ENCODE results near the gene CAMK4. TPM values are rescaled to one million over a fixed set of nuclear protein-coding genes. Genes with fewer than 3 reads are reported as not detected.
A peak's percentile ranks its signal among the peaks of the same experiment; 100 is the strongest.

Gene CAMK4
- 5.8 to 10.6 TPM (median 7.4 TPM) in 3 replicates for total RNA-seq (2021)
- percentile 50 among the genes with signal in this experiment for Bru-seq, nascent RNA
- long read RNA-seq, experiment 1, full-length matches to known transcripts = 14 of 22 reads
- long read RNA-seq, experiment 1, partial matches to known transcripts = 1 of 22 reads
- long read RNA-seq, experiment 1, other reads (novel, unspliced or antisense) = 7 of 22 reads
- long read RNA-seq, experiment 2, full-length matches to known transcripts = 3 of 5 reads
- long read RNA-seq, experiment 2, partial matches to known transcripts = 0 of 5 reads
- long read RNA-seq, experiment 2, other reads (novel, unspliced or antisense) = 2 of 5 reads
- long read RNA-seq, experiment 3 = 0 reads

GRCh38 chr5:111223787-111224560 lies at the start of gene CAMK4:
TSS of gene CAMK4 (plus strand) at chr5:111224384. CDS start at chr5:111224484, 100 bp downstream.
- no peaks in the 10 kb centered on the region for H3K36me3 Mint-ChIP-seq
- H3K27ac Mint-ChIP-seq = no peak within 1 kb of the TSS
- H3K9me3 Mint-ChIP-seq = no peaks in the 10 kb centered on the region
- peaks cover 47% of the 10 kb centered on the region for H3K4me1 Mint-ChIP-seq
- ChIA-PET POLR2A (interaction anchor here (0.6 to 0.8 kb wide), 2 partner anchors 9 to 12 kb away, joined by 3 read pairs; no protein-coding TSS in a partner anchor), CTCF (interaction anchor here (0.5 to 3.5 kb wide), 5 partner anchors 55 to 308 kb away, joined by 3 to 14 read pairs (median 5); no protein-coding TSS in a partner anchor)
- H3K4me3 Mint-ChIP-seq = peak within 1 kb of the TSS; percentile 82
- H3K27me3 Mint-ChIP-seq (ENCODE audit: low read depth) = peaks cover 31% of the 10 kb centered on the region
- ATAC-seq (peak; percentile 87), DNase-seq (ENCODE audit: low spot score) (peak; percentile 80)
- no peak for TF ChIP-seq RELA (CRISPR knock-in tag; IDR thresholded peaks at IDR 0.05; ENCODE audit: borderline replicate concordance)
- no peak for TF ChIP-seq AR (CRISPR knock-in tag; IDR thresholded peaks at IDR 0.05)
- TF ChIP-seq SMAD4 (CRISPR knock-in tag; IDR thresholded peaks at IDR 0.05) = no peak
- no peak; the same call in 1 of the 2 replicates for TF ChIP-seq ELF4 (CRISPR knock-in tag; IDR thresholded peaks at IDR 0.05; ENCODE audit: low read depth)
- no peak for TF ChIP-seq GABPB1 (CRISPR knock-in tag; IDR thresholded peaks at IDR 0.05)
- 0 out of 2 replicates have a peak, but pooled peaks have one; percentile 8 for TF ChIP-seq NR2C2 (CRISPR knock-in tag; IDR thresholded peaks at IDR 0.05)
- TF ChIP-seq ZNF512 (CRISPR knock-in tag; IDR thresholded peaks at IDR 0.05; ENCODE audit: borderline replicate concordance) = 0 out of 2 replicates have a peak, but pooled peaks have one; percentile 51
- TF ChIP-seq CBFB (CRISPR knock-in tag; IDR thresholded peaks at IDR 0.05; ENCODE audit: low read depth) = peak; percentile 49; the same call in 1 of the 2 replicates
- TF ChIP-seq NFE2L1 (CRISPR knock-in tag; IDR thresholded peaks at IDR 0.05) = no peak
- TF ChIP-seq SP1 (CRISPR knock-in tag; conservative IDR thresholded peaks at IDR 0.05) = peak; percentile 77
- peak; percentile 51; the same call in 1 of the 2 replicates for TF ChIP-seq KAT7 (CRISPR knock-in tag; IDR thresholded peaks at IDR 0.05; ENCODE audit: borderline replicate concordance)
- no peak for TF ChIP-seq OVOL2 (CRISPR knock-in tag; IDR thresholded peaks at IDR 0.05; ENCODE audit: borderline replicate concordance)
- peak; percentile 44; the same call in 1 of the 2 replicates for TF ChIP-seq TP53 (CRISPR knock-in tag; IDR thresholded peaks at IDR 0.05)
- TF ChIP-seq FOXK1 (CRISPR knock-in tag; IDR thresholded peaks at IDR 0.05) = peak; percentile 56; the same call in 1 of the 2 replicates
- TF ChIP-seq ZNF532 (CRISPR knock-in tag; IDR thresholded peaks at IDR 0.05; ENCODE audit: borderline replicate concordance) = no peak
- TF ChIP-seq JAZF1 (CRISPR knock-in tag; IDR thresholded peaks at IDR 0.05) = no peak
- TF ChIP-seq MYBL2 (CRISPR knock-in tag; IDR thresholded peaks at IDR 0.05) = 0 out of 2 replicates have a peak, but pooled peaks have one; percentile 72
- TF ChIP-seq STAT6 (CRISPR knock-in tag; conservative IDR thresholded peaks at IDR 0.05; ENCODE audit: low read depth) = no peak
- TF ChIP-seq JUN (CRISPR knock-in tag; IDR thresholded peaks at IDR 0.05) = no peak
- no peak for TF ChIP-seq ZNF396 (CRISPR knock-in tag; IDR thresholded peaks at IDR 0.05; ENCODE audit: borderline replicate concordance)
- TF ChIP-seq NR3C1 (CRISPR knock-in tag; conservative IDR thresholded peaks at IDR 0.05; ENCODE audit: low read depth) = no peak
- TF ChIP-seq TCF7 (CRISPR knock-in tag; IDR thresholded peaks at IDR 0.05; ENCODE audit: low read depth) = peak; percentile 72; the same call in 1 of the 2 replicates
- TF ChIP-seq ATF1 (CRISPR knock-in tag; IDR thresholded peaks at IDR 0.05) = peak; percentile 79; the same call in 1 of the 2 replicates
- TF ChIP-seq USF2 (CRISPR knock-in tag; IDR thresholded peaks at IDR 0.05) = no peak
